SKM-1 (cell line): Measurements from ENCODE around the gene DLX5.

Source experiments
- DNase-seq: peaks from one replicate; lab custom pipeline; 2025; ENCODE audit not compliant: unreplicated experiment; lab: John Stamatoyannopoulos, UW

DLX5 gene

DNA sequence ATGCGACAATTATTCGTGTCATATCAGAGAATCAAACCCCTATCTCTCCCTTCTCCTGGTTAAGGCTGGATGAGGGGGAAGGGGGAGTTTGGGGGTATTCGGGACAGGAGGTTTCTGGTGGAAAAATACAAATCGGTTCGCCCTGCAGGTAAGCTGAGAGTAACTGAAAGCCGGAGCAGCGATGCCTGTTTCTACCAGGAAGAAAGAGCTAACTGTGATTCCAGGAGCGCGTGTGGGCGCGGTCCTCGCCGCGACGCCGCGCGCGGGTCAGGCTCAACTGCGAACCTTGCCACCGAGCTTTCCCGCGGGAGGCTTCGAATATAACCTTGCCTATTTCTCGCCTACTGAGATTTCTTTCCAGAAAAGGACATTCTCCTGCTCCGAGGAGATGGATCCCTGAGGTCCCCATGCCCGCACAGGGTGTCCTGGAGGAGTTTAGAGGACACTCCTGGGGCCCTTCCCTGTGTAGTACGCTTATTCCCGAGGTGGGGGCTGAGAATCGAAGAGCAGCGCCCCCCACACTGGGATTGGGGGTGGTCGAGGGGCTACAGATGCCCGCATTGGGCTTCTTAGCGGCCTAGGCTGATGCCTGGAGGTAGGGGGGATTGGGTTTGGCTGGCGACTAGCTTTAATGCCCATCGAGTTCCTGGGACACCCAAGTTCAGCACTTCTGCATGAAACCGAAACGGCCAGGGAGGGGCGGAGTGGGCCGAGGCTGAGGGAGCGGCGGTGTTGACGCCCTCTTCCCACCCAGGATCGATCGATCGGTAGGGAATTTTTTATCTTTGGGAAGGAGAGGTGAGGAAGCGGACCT is 32.2 kb downstream of the DLX5 start:
- no peak for DNase-seq

DNA sequence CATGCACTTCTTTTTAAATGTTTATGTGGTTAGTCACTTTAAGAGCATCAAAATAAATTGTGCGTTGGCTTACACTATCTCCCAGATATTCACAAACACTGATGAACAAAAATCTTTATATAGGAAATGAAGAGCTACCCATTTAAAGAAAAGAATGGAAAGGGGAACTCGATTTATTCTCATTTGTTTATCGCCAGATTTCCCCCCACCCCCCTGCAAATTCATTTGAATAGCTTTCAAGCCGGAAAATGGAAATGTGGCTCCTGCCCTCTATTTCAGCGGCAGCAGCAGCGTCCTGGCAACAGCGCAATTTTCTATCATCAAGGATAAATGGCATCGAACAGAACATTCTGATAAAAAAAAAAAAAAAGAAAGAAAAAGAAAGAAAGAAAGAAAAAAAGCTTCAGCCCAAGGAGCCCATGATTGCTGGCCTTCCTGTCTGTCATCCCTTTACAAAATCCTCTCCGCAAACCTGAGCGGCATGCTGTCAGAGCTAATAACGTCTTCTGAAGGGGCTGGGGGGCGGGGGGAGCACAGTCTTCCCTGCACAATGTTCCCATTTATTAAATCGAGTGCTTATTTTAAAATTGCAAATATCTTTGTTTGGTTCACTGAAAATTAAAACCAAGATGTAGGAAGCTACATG is 33.0 kb downstream of the DLX5 start:
- no peak for DNase-seq

DNA sequence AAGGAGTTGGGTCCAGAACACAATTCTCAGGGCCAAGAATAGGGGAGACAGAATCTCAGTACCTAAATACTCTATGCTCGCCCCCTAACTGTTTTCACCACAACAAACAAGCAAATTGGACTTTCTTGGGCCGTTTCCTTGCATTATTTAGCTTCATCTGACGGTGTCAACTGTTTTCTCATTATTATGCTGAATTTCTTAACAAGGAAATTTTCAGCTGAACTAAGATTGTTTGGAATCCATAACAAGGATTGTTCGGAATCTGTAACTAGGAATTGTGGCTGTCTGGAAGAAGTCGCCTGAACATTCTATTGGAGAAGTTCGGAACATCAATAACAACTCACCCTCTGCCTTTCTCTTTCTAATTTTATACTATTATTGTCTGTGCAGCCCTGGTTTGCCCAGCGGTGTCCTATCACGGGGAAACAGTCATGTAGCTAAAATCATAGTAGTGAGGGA is 34.7 kb downstream of the DLX5 start:
- no peak for DNase-seq

DNA sequence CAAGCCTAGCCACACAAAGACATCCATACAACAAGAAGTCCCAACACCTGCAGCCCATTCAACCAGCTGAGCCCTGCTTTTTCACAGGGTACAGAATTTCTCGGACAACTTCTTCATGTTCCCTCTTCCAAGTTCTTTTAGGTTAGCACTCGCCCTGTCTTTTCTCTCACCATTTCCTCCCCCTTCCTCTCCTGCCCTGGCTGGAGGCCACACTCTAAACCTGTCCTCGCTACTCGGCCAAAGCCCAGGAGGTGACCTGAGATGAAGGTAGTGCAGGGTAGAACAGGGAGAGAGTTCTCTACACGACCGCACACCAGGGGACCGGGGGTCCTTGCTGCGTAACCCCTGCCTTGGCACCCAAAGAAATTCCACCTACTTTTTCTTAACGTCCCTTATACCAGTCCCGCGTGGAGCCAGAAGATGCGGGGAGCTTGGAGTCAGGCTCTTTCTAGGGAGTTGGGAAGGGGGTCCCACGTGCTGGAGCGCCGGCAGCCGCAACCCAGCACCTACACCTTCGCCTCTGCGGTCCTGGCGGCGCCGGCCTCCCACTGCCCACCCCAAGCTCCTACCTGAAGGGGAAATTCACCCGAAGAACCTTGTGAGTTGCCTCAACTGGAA is 35.3 kb downstream of the DLX5 start:
- DNase-seq: no peak

DNA sequence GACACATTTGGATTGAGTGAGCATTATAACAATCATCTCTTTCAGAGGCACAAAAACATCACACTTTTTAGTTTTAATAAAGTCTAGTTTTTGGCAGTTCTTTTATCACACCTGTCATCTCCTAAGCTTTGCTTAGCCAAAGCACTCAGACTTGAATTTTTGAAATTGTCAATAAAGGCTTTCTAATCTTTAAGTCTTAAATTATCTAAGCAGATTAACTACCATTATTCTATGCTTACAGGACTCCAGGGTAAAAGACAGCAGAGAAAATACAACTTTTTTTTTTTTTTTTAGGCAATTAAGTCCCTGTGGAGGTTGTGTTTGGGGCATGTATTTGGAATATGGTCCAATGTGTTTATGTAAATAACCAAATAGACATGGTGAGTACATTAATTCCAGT is 36.9 kb downstream of the DLX5 start:
- no peak for DNase-seq

DNA sequence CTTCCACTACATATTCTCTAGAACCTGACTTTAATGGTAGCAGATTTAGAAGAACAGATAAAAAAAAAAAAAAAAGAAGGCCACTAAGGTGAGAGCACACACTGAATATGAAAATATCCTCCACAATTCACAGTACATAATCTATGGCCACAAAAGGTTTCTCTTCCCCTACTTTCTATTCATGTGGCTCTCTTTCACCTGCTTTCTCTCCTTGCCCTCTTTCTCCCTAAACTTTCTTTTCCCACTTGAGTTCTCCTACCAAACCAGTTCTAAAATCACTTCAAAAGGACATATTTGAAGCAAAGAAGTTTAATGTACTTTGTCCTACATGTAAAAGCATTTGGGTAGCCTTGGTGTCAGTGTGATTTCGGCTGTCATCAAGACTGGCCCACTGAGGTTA is 37.7 kb downstream of the DLX5 start:
- no peak for DNase-seq

DNA sequence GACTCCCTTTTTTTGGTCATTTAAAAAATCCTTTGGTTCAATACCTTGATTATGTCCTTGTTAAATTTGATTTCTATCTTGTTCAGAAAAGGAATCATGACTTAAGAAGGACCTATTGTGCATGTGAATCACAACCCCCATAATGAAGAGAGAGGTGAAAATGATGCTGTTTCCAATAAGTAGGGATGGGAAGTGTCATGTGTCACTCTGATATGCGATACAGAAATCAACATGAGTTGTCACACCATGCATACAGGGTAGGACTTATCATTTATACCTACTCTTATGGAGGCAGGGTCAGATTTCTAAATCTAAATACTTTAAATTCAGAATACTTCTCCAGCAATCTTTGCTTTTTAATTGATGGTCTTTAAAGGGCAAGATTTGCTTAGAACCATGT is 38.6 kb downstream of the DLX5 start:
- no peak for DNase-seq

DNA sequence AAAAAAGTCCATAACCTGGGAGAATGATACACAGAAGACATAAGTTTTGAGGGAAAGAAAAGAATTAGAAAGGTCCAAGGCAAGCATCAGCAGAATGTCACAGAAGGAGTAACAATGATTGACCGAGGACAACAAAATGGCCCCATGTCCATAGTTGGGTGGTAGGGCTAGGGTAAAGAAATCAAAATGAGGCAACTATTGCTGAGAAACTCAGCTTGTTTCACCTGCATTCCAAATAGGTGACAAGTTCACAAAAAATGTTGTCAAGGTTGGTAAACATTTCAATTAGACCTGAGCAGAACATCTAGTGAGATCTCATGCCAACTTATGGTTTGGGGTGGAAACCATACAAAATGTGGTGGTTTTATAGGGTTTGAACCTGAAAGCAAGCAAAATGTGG is 42.0 kb downstream of the DLX5 start:
- DNase-seq: no peak

DNA sequence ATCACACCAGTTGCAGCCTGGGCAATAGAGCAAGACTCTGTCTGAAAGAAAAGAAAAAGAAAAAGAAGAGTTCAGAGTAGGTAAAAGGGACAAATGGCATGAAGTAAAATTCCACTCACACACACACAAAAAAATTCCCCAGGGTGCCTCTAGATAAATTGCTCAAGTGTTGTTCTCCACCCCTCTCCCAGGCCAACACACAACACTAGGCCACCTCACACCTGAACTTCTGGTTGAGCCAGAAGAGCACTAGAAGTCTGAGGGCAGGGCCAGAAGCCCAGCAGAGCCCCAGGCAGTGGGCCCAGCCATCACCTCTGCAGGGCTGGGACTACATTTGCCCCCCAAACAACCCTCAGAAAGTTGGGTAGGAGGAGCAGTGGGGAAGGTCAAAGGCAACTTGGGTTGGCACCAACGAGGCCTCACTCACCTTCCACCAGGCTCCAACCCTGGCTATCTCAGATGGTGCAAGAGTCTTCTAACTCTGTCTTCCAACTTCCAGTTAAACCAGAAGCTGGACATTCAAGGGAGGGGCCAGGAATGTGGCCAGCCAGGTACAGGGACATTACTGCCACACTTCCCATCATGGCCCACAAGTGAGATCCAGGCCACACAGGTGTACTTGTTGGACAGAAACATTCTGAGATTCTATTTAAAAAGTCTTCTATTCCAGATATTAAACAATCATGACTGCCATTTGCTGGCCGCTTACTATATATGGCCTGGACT is 44.9 kb downstream of the DLX5 start:
- no peak for DNase-seq

DNA sequence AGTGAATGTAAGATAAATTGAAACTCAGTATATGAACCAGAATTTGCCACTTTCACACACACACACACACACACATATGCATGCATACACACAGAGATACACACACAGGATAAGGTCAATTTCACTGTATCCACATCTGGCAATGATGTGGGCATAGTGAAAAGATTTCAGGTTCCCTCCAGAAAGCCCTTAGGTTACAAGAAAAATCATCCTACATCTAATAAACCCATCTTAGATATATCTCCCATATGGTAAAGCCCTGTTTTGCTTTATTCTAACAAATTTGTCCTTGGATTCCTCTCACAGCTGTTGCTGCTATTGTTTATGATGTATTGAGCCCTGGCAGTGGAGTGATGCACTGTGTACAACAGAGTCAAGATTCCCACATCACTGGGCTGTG is 47.2 kb downstream of the DLX5 start:
- DNase-seq: no peak

DNA sequence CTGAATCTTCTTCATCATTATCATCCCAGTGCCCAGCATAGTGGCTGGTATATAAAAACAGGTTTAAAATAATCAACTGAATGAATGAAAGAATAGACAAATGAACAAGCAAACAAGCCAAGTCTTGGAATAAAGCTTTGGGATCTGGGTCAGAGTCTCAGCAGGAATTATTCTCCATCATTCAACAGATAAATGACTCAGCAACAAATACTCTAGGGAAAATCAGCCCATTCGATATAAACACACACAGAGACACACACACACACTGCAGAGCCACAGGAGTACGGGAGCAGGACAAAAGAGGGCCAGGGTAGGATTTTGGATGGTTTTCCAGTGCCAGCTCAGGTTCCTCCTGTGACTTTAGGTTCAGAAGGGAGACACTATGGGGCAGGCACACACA is 48.5 kb downstream of the DLX5 start:
- no peak for DNase-seq

DNA sequence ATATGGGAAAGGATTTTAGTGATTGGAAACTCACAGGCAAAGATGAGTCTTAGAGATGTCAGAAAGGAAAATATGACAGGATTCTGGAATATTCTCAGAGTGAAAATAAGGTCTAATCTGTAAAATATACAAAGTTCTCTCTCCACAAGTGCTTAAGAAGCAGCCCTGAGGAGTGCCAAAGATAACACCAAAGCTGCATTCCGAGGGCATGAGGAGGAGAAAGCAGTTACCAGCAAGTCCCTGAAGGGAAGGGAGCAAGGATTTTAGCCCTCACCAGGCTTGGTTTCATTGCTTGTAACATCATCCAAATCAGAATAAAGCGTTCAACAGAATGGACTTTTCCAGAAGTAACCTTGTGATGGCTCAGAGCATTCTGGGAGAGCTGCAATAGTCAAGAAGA is 50.6 kb downstream of the DLX5 start:
- DNase-seq: no peak

DNA sequence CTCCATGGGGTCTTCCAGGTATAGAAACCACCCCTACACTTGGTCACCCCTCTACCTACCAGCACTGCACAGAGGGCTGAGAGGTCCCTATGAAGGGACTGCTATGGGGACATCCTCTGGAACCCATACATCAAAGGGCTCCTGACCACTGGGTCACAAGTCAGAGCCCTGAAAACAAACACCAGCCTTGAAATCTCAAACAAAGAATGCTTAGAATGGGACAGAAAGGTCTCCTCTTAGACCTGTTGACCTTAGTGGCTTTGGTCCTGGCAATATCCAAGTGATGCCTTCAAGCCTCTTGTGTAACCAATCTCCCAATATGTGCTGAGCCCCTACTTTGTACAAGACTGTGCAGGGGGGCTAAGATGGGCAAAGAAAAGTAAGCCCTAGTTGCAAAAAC is 53.9 kb downstream of the DLX5 start:
- no peak for DNase-seq
